Progenitor cell of endocrine pancreas (in vitro differentiated cells): ENCODE measurements around the gene HCFC1R1. TPM values are rescaled to one million over a fixed set of nuclear protein-coding genes. Genes with fewer than 3 reads are reported as not detected.

Experiments
- DNase-seq: peaks from one replicate; pipeline ENCODE4 v3.0.0; 2021; ENCODE audit warnings: low spot score; ENCODE audit not compliant: unreplicated experiment
- H3K27ac Mint-ChIP-seq: 2 replicates; pipeline ENCODE4 v1.8.0; 2021; ENCODE audit warnings: mild to moderate bottlenecking, moderate library complexity, mixed read lengths
- H3K27me3 Mint-ChIP-seq: 2 replicates; pipeline ENCODE4 v1.8.0; 2021; ENCODE audit warnings: mixed read lengths
- H3K36me3 Mint-ChIP-seq: 2 replicates; pipeline ENCODE4 v1.8.0; 2022; ENCODE audit warnings: mixed read lengths; ENCODE audit not compliant: insufficient read depth
- H3K4me1 Mint-ChIP-seq: 2 replicates; pipeline ENCODE4 v1.8.0; 2021; ENCODE audit warnings: low read depth, mixed read lengths
- H3K4me3 Mint-ChIP-seq: 2 replicates; pipeline ENCODE4 v1.8.0; 2021; ENCODE audit warnings: low read depth, mild to moderate bottlenecking, moderate library complexity, mixed read lengths
- H3K9me3 Mint-ChIP-seq: 2 replicates; pipeline ENCODE4 v1.8.0; 2021; ENCODE audit warnings: low read depth, mixed read lengths
- CTCF ChIP-seq: fragments of 200-600 bp; sonication (generic); IDR thresholded peaks from one replicate; pipeline ENCODE4 v1.5.0; 2021; ENCODE audit warnings: antibody characterized with exemption, mild to moderate bottlenecking; ENCODE audit not compliant: unreplicated experiment
- total RNA-seq: library from RNA; stranded (reverse); gene quantifications from 2 replicates; pipeline ENCODE4 v1.2.1, GENCODE V29; 2021

Gene HCFC1R1
- total RNA-seq, 1 donor from 2014 or later = 22.4 TPM

- H3K27ac Mint-ChIP-seq = no peak overlapping the region
- DNase-seq = no peak
- peaks cover 1% of the 10 kb centered on the region for H3K36me3 Mint-ChIP-seq
- H3K4me1 Mint-ChIP-seq = no peaks in the 10 kb centered on the region
- no peak overlapping the region for H3K4me3 Mint-ChIP-seq
- H3K27me3 Mint-ChIP-seq = no peaks in the 10 kb centered on the region
- no peak for TF ChIP-seq CTCF
- H3K9me3 Mint-ChIP-seq = no peaks in the 10 kb centered on the region
These were observed 23.2 kb downstream of the HCFC1R1 start for GRCh38 chr16:3000540-3000939.

GRCh38 chr16:2999929-3000328, 23.8 kb downstream of the HCFC1R1 start:
- Mint-ChIP-seq H3K36me3 (peaks cover 1% of the 10 kb centered on the region), H3K27ac (no peak overlapping the region), H3K9me3 (no peaks in the 10 kb centered on the region), H3K27me3 (no peaks in the 10 kb centered on the region), H3K4me1 (no peaks in the 10 kb centered on the region), H3K4me3 (no peak overlapping the region)
- no peak for DNase-seq
- TF ChIP-seq CTCF = no peak

- no peak overlapping the region for H3K27ac Mint-ChIP-seq
These were observed 27.4 kb downstream of the HCFC1R1 start for GRCh38 chr16:2996298-2996697.

GRCh38 chr16:2992383-2993081, 31.2 kb downstream of the HCFC1R1 start:
- DNase-seq = no peak
- peaks cover 2% of the 10 kb centered on the region for H3K4me1 Mint-ChIP-seq
- no peak overlapping the region for H3K27ac Mint-ChIP-seq
- H3K27me3 Mint-ChIP-seq = no peaks in the 10 kb centered on the region
- no peak overlapping the region for H3K4me3 Mint-ChIP-seq
- no peaks in the 10 kb centered on the region for H3K36me3 Mint-ChIP-seq
- no peaks in the 10 kb centered on the region for H3K9me3 Mint-ChIP-seq
- TF ChIP-seq CTCF = no peak

More at GRCh38 chr16:2996298-2996697, 27.4 kb downstream of the HCFC1R1 start:
- no peak for DNase-seq
- Mint-ChIP-seq H3K9me3 (no peaks in the 10 kb centered on the region), H3K4me1 (no peaks in the 10 kb centered on the region), H3K27me3 (no peaks in the 10 kb centered on the region), H3K36me3 (no peaks in the 10 kb centered on the region), H3K4me3 (no peak overlapping the region)
- TF ChIP-seq CTCF = no peak

- Mint-ChIP-seq H3K36me3 (no peaks in the 10 kb centered on the region), H3K4me3 (no peak overlapping the region), H3K9me3 (no peaks in the 10 kb centered on the region), H3K27ac (no peak overlapping the region), H3K27me3 (no peaks in the 10 kb centered on the region), H3K4me1 (peaks cover 2% of the 10 kb centered on the region)
- TF ChIP-seq CTCF = no peak
- DNase-seq = no peak
These were observed 32.0 kb downstream of the HCFC1R1 start for GRCh38 chr16:2991566-2992261.
